Measurements from ENCODE around the gene FAM24B. TPM values are rescaled to one million over a fixed set of nuclear protein-coding genes. Genes with fewer than 3 reads are reported as not detected.
"Not testable (repeated sequence)": the region's sequence is repeated elsewhere in the genome, so short reads cannot be mapped to it uniquely, and the experiment has no call there.

The FAM24B gene, protein sequence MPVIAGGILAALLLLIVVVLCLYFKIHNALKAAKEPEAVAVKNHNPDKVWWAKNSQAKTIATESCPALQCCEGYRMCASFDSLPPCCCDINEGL
- 10 to 100 TPM in 1 of 4 donors, 1 to 10 TPM in 3; 2.8 to 10.0 (median 6.7) TPM for total RNA-seq

- Histone ChIP-seq H3K27me3 (no peaks in the 10 kb centered on the region), H3K4me3 (peak within 1 kb of the TSS; percentile 43 to 75 (median 64)), H3K9me3 (no peaks in the 10 kb centered on the region), H3K27ac (peak within 1 kb of the TSS in 3 of 4 donors; percentile 38 to 74 (median 71)), H3K4me1 (peaks cover 0 to 26% (median 0%) of the 10 kb centered on the region in 4 donors), H3K36me3 (no peaks in the 10 kb centered on the region)
- 8% methylated on average over 52 to 75 of the region's 95 CpGs for WGBS, 2 donors
- peak; percentile 75 to 88 for DNase-seq (ENCODE audit: low spot score in 2 of 2)
- no peak for TF ChIP-seq CTCF (IDR thresholded peaks at IDR 0.05)
- peak in 1 of 2 donors; percentile 40 for TF ChIP-seq POLR2A (IDR thresholded peaks at IDR 0.05)
- TF ChIP-seq EP300 (IDR thresholded peaks at IDR 0.05) = peak; percentile 40 to 70
Observed at GRCh38 chr10:122879339-122880273, at the start of gene FAM24B. FAM24B (minus strand) TSS chr10:122879581; CDS start chr10:122850515, 29,066 bp downstream.

- Histone ChIP-seq H3K36me3 (no peaks in the 10 kb centered on the region), H3K27me3 (no peaks in the 10 kb centered on the region), H3K27ac (no peak overlapping the region), H3K4me3 (no peak overlapping the region), H3K4me1 (no peaks in the 10 kb centered on the region), H3K9me3 (peaks cover 0 to 5% (median 0%) of the 10 kb centered on the region in 4 donors)
- TF ChIP-seq EP300 (IDR thresholded peaks at IDR 0.05) = no peak
- no peak for TF ChIP-seq CTCF (IDR thresholded peaks at IDR 0.05)
- TF ChIP-seq POLR2A (IDR thresholded peaks at IDR 0.05) = no peak
- WGBS, 2 donors = 83 to 96% methylated on average over 2 of the region's 2 CpGs
- DNase-seq (ENCODE audit: low spot score in 2 of 2) = no peak
Observed at GRCh38 chr10:122915700-122916099, 36.3 kb upstream of the FAM24B start.

DNA sequence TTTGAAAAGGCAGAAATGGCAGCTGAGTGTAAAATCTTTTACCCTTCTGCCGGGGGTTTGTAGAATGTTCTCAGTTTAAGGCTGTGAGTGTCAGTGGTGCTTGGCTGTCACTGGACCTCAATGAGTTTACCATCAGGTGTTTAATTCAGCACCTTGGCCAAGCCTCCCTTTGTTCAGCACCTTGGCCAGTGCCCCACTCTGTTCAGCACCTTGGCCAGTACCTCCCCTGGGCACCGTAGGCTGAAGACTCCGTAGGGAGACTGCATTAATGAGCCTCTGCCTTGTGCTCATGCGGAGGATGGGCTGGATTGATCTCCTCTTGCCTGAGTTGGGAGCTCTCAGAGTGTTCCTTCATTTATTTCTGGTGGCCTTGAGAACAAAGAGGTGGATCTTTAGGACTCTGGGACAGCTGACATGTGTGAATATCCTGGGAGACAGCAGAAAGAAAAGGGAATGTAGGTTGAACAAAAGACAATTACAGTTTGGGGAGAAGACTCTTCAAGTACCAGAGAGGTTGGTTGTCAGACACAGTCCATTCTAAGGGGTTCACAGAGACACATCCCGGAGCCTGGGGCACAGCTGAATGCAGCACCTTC is 32.6 kb upstream of the FAM24B start:
- Histone ChIP-seq H3K27ac (no peak overlapping the region), H3K4me1 (no peaks in the 10 kb centered on the region), H3K27me3 (no peaks in the 10 kb centered on the region), H3K4me3 (no peak overlapping the region), H3K9me3 (peaks cover 0 to 5% (median 0%) of the 10 kb centered on the region in 4 donors), H3K36me3 (no peaks in the 10 kb centered on the region)
- no peak for TF ChIP-seq CTCF (IDR thresholded peaks at IDR 0.05)
- no peak for TF ChIP-seq POLR2A (IDR thresholded peaks at IDR 0.05)
- no peak for TF ChIP-seq EP300 (IDR thresholded peaks at IDR 0.05)
- WGBS, 2 donors = 22 to 27% methylated on average over 5 of the region's 5 CpGs
- DNase-seq (ENCODE audit: low spot score in 2 of 2) = no peak

DNA sequence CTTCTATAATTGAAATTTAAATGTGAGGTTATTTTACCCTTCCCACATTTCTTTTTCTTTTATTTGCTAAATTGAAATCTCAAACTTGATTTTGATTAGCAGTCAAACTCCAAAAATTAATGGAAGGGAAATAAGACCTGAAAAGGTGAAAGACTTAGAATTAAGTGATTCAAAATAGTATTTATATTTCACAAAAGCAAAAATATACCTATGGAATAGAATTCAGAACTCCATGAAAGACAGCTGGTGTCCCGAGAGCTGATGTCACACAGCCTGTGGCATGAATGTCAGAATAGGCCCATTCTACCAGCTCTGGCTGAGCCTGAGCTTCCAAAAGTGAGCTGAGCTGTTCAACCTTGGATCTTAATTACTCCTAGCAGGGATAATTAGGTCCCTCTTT is 30.9 kb upstream of the FAM24B start, which contains the start of gene FAM24A:
TSS of gene FAM24A (plus strand) at position 301 of the 400 bp plus-strand sequence. CDS start 1,025 bp downstream, outside the sequence.
- no peak for DNase-seq (ENCODE audit: low spot score in 2 of 2)
- Histone ChIP-seq H3K9me3 (no peaks in the 10 kb centered on the region), H3K27me3 (no peaks in the 10 kb centered on the region), H3K36me3 (no peaks in the 10 kb centered on the region), H3K4me1 (no peaks in the 10 kb centered on the region), H3K4me3 (no peak within 1 kb of the TSS), H3K27ac (no peak within 1 kb of the TSS)
- no peak for TF ChIP-seq CTCF (IDR thresholded peaks at IDR 0.05)
- 68 to 74% methylated on average over 1 of the region's 1 CpG for WGBS, 2 donors

- not testable (repeated sequence) for DNase-seq (ENCODE audit: low spot score in 2 of 2); H3K27ac ChIP-seq; H3K4me3 ChIP-seq; H3K36me3 ChIP-seq; H3K27me3 ChIP-seq; H3K4me1 ChIP-seq; H3K9me3 ChIP-seq
- 78 to 82% methylated on average over 4 of the region's 4 CpGs for WGBS, 2 donors
Observed at GRCh38 chr10:122903861-122904260, 24.5 kb upstream of the FAM24B start.

Measured in tibial nerve (tissue), 4 donors.